ENCODE measurements around the gene NUPR1.

- TF ChIP-seq CTCF (tag by site-specific recombination; IDR thresholded peaks at IDR 0.05) = no peak
- TF ChIP-seq HOXD13 (CRISPR knock-in tag; IDR thresholded peaks at IDR 0.05; ENCODE audit: borderline replicate concordance) = no peak
- TF ChIP-seq ZNF148 (tag by site-specific recombination; IDR thresholded peaks at IDR 0.05; ENCODE audit: borderline replicate concordance) = no peak
- TF ChIP-seq ZNF404 (tag by site-specific recombination; IDR thresholded peaks at IDR 0.05) = no peak
- TF ChIP-seq ZNF776 (tag by site-specific recombination; IDR thresholded peaks at IDR 0.05; ENCODE audit: borderline replicate concordance) = no peak
- TF ChIP-seq TCF7L2 (IDR thresholded peaks at IDR 0.05; ENCODE audit: borderline replicate concordance, low read depth, low read length) = no peak
- TF ChIP-seq MEIS1 (CRISPR knock-in tag; IDR thresholded peaks at IDR 0.05; ENCODE audit: borderline replicate concordance) = no peak
- TF ChIP-seq ZBTB26 (tag by site-specific recombination; optimal IDR thresholded peaks at IDR 0.05) = no peak
- TF ChIP-seq ZNF302 (tag by site-specific recombination; IDR thresholded peaks at IDR 0.05; ENCODE audit: low read depth) = no peak
- no peak for TF ChIP-seq ZNF114 (tag by site-specific recombination; IDR thresholded peaks at IDR 0.05)
- TF ChIP-seq ZFP37 (tag by site-specific recombination; IDR thresholded peaks at IDR 0.05) = no peak
These were observed 42.0 kb upstream of the NUPR1 start for GRCh38 chr16:28580726-28581315.

All from HEK293 (cell line).